NCI-H82 treated with DMSO at 0.1 percent for 48 hours (cell line): ENCODE results near the gene SHC1.

ENCODE experiments used
- DNase-seq: peaks from one replicate; lab custom pipeline; 2025; ENCODE audit not compliant: unreplicated experiment; lab: John Stamatoyannopoulos, UW

The SHC1 gene

GRCh38 chr1:155009221-155009711 lies 38.7 kb upstream of the SHC1 start:
- no peak for DNase-seq

GRCh38 chr1:155008015-155008941 lies 37.7 kb upstream of the SHC1 start:
- DNase-seq = no peak

DNA sequence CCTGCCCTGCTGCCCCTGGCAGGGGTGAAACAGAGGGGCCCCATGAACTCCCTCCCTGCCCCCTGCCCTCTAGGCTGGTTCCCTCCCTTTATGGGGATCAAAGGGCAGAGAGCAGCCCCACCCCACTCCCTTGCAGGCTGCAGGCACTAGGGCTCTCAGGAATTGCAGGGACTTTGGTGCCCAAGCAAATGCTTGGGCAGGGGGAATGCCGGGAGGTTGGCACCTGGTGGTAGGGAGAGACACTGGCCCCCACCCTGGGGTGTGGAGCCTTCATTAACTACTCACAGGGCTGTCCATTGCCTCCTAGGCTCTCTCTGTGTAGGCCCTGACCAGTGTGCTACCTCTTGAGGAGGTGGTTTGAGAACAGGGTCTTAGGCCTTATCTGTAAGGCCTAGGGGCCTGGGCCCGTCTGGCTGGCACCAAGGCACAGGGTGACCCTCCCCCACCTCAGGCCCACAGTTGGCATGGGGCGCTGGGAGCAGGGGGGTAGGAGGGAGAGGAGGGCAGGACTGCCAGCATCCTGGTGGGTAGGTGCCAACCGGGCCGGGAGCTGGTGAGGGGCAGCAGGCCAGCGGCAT lies 36.8 kb upstream of the SHC1 start:
- no peak for DNase-seq

DNA sequence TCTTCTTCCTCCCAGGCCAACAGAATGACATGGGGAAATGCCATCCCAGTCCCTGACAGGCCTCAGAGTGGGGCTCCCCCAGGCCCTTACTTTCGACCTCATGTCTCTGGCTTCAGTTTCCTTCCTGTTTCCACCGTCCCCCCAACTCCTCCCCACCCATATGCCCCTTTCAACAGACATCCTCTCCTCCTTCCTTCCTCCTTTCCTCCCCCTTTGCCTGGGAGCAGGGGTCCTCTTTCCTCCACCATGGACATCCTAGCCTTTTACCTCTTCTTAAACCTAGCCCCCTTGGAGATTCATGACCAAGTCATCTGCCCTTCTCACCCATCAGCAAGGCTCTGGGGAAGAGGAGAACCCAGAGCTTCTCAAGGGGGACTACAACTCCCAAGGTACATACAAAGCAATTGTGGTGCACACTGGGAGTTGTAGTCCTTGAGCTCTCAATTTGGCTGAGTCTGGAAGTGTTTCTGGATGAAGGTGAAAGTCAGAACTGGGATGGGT lies 36.1 kb upstream of the SHC1 start:
- DNase-seq = no peak

GRCh38 chr1:155005076-155006011 lies 34.8 kb upstream of the SHC1 start:
- DNase-seq = no peak

DNA sequence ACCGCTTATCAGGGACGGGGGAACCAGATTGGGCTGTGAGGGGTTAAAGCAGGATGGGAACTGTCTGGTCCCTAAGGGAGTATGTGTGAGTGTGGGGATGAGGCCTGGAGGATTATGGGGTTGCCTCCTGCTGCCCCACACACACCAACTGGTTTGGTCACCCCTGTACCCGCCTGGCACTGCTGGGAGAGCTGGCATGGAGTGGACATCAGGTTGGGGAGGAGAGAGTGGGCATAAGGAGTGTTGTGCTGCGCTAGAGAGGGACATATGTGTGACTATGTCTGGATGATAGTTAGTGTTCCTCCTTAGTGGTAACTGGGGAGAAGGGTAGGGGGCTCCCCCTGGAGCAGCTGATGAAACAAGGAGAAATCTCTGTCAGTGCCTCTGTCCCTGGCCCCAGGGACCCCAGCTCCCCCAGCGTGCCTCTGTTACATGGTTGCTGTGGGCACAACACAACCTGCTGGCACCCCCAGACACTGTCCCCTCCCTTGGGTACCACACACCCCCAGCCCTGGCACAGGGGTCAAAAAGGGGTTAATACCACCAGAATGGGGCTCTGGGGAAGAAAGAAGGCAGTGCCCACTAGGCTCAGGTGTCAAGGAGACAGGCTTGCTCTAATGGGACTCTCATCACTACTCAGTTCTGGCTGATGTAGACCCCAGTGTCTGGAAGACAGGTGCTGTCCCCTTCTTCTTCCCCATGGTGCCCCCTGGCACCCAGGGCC lies 34.0 kb upstream of the SHC1 start:
- no peak for DNase-seq

DNA sequence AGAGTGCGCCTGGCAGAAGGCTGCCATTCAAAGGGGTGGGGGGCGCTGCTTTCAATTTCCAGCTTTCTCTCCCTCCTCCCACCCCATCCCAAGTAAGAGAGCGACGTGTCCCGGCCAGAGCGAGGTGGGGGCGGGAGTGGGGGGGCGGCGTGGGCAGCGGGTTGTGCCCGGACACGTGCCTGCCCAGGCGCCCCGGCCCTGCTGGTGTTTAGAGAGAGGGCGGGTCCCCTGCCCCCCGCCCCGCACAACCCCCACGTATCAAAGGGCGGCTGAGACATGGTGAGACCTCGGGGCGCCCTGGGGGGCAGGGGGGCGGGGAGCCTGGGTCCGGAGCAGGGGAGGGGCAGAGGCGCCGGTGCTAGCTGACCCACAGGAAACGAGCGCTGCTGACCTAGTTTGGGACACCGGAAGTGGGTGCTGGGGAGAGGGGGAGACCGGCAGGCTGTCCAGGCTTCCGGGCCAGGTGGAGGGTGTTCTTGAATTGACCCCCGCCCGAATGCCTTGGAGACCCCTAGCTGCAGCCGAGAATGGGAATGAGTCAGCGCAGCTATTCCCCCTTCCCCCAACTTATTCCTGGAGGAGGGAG lies 33.3 kb upstream of the SHC1 start:
- no peak for DNase-seq

GRCh38 chr1:155003227-155003765 lies 32.7 kb upstream of the SHC1 start:
- DNase-seq = peak; percentile 26

DNA sequence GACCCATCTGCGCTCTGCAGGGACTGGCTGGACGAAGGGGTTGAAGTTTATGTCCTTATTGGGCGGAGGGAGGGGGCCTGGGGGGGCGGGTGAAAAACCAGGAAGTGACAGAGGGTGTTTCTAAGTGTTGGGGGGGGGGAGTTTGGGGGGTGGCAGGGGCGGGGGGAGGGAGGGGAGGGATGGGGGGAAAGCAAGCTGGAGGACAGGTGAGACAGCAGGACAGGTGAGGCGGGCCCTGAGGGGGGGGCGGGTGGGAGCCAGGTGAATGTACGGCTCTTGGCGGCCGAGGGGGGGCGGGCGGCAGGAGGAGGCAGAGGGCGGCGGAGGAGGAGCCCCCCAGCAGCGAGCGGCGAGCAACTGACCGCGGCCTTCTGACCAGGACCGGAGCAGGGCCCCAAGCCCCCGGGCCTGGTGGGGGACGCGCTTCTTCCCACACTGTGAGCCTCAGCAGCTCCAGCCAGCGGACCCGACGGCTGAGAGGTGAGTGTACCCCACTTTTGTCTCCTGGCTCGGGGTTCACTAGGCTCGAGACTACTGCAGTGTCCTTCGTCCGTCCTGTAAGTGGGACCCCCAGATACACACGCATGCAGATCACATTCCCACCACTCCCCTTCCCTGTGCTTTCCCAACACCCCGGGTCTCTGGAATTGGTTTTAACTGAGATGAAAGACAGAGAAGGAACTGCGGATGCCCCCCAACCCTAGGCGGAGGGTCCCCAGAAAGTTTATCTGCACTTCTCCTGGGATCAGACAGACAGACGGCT lies 32.1 kb upstream of the SHC1 start, which contains the start of gene ZBTB7B:
Gene ZBTB7B (plus strand): TSS at position 339 of the 763 bp plus-strand sequence. CDS start 11,859 bp downstream, outside the sequence.
- no peak for DNase-seq

GRCh38 chr1:155001675-155002463 lies 31.3 kb upstream of the SHC1 start:
- peak; percentile 100 for DNase-seq

DNA sequence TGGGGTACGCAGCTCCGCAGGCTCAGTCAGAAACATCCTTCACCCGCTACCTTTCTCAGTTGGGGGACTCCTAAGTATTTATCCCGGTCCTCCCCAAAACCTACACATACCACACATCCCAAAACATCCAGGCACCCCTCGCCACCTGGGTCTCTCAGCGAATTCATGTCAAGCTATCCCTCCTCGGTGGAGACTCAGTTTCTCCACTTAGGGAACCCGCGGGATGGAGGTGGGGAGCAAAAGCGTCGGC lies 30.8 kb upstream of the SHC1 start:
- no peak for DNase-seq

DNA sequence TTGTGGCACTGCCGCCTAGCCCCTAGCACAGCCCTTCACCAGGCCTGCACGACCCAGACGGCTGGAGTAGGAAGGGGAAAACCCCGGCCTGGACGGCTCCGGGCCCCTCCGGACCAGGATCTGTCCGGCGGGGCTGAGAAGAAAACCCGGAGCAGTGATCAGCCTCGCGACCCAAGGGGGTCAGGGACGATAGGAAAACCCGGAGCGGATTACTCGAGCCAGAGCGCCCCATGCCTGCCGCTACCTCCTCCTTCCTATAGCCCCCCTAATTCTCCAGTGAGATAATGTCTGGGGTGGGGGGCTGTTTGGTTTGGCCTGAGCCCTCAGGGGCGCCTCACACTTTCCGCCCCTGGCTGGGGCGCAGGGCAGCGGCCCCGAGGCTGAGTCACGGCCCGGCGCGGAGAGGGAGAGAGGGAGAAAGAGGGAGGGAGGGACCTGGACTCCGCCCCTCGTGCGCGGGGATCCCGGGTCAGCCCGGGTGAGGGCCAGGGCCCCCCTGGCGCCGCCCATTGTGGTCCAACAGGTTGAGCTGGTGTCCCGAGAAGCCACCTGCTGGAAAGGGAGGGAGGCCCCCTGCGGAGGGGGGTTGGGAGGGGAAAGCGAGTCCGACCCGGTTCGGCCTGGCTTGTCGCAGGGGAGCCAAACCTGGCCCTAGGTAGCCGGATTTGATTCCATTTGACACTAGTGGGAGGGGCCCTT lies 30.3 kb upstream of the SHC1 start:
- peak; percentile 91 for DNase-seq

DNA sequence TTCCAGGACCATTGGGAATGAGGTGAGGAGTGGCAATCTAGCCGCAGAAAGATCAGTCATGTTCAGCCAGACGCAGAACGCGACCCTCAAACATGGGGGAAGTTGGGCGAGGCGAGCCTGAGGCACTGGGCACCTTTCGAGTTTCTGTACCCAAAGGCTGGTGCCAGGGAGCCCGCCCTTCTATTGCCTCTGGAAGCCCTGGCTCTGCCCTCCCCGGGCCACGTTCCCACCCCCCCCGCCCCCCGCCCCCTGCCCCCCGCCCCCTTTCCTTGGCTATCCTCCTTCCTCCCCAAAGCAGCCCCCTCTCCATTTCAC lies 29.8 kb upstream of the SHC1 start:
- no peak for DNase-seq

DNA sequence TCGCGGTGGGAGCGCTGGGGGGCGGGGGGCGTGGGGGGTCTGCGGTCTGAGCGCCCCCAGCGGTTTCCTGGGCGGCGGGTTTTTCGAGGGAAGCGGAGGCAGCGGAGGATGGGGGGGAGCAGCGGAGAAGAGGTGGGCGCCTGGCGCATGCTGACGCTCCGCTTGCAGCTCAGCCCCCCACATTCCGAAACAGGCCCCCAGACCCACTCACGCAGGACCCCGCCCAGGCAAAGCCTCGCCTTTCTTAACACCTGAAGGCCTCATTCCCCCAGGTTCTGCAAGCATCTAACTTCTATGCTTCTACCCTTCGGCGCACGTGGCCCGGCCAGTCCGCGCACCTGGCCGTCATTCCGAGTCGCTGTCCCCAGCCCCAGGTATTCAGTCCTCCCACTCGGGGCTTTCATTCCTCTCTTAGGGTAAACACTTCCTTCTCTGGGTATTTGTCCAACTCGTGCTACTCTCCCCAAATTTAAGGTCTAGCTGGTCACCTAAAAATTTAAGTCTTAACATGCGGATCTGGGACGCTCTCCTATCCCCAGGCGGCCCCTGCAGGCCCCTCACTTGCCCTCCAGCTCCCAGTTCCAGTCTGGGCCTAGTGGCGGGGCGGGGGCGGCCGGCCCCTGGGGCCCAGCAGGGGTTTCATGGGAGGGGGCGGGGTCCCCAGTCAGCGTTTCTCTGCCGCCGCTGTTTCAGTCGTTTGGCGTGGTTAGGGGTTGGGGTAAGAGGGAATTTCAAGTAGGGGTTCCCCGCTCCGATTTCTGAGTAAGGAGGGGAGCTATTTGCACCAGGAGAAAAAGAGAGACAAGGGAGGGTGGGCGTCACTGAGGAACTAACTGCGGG lies 29.2 kb upstream of the SHC1 start:
- DNase-seq = peak; percentile 43

- DNase-seq = peak; percentile 71
These were observed 28.4 kb upstream of the SHC1 start for GRCh38 chr1:154998818-154999570.

- DNase-seq = no peak
These were observed 27.7 kb upstream of the SHC1 start for GRCh38 chr1:154998201-154998780.
